ENCODE measurements around the gene MAMLD1. TPM values are rescaled to one million over a fixed set of nuclear protein-coding genes. Genes with fewer than 3 reads are reported as not detected.

Gene MAMLD1
- total RNA-seq, 4 donors from 2014 or later: 0.20 to 1.2 (median 0.95) TPM; not detected in 1

GRCh38 chrX:150544835-150545770 lies 182.0 kb downstream of the MAMLD1 start:
- H3K36me3 ChIP-seq: no peaks in the 10 kb centered on the region
- no peaks in the 10 kb centered on the region for H3K9me3 ChIP-seq
- in situ Hi-C loops (cut with MboI; ENCODE audit: low pct_ligation_motif_present in 1 of 4, low pct_unique_long_range_greater_than_20kb in 1 of 4, low sequenced_read_pairs in 3 of 4): no loop called here
- no peak overlapping the region for H3K4me3 ChIP-seq
- TF ChIP-seq POLR2A (IDR thresholded peaks at IDR 0.05) (no peak), POLR2AphosphoS5 (IDR thresholded peaks at IDR 0.05) (no peak), EP300 (IDR thresholded peaks at IDR 0.05; ENCODE audit: low read depth) (no peak)
- TF ChIP-seq, protein P1, sequence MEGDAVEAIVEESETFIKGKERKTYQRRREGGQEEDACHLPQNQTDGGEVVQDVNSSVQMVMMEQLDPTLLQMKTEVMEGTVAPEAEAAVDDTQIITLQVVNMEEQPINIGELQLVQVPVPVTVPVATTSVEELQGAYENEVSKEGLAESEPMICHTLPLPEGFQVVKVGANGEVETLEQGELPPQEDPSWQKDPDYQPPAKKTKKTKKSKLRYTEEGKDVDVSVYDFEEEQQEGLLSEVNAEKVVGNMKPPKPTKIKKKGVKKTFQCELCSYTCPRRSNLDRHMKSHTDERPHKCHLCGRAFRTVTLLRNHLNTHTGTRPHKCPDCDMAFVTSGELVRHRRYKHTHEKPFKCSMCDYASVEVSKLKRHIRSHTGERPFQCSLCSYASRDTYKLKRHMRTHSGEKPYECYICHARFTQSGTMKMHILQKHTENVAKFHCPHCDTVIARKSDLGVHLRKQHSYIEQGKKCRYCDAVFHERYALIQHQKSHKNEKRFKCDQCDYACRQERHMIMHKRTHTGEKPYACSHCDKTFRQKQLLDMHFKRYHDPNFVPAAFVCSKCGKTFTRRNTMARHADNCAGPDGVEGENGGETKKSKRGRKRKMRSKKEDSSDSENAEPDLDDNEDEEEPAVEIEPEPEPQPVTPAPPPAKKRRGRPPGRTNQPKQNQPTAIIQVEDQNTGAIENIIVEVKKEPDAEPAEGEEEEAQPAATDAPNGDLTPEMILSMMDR (IDR thresholded peaks at IDR 0.05): no peak
- intact Hi-C loops (cut with DNase I; ENCODE audit: low total_unique reads): loop anchor here (5.0 kb wide), 1 partner anchor 178 kb away; no protein-coding TSS in a partner anchor
- DNase-seq: no peak
- H3K27me3 ChIP-seq: no peaks in the 10 kb centered on the region
- WGBS, 2 donors (ENCODE audit: low coverage in 1 of 2): 83 to 90% methylated on average over 4 to 8 of the region's 8 CpGs
- H3K4me1 ChIP-seq: peaks cover 0 to 18% (median 6%) of the 10 kb centered on the region in 4 donors
- no peak overlapping the region for H3K27ac ChIP-seq

GRCh38 chrX:150546711-150547153 lies 183.6 kb downstream of the MAMLD1 start:
- TF ChIP-seq, protein P1 (IDR thresholded peaks at IDR 0.05): no peak
- TF ChIP-seq POLR2AphosphoS5 (IDR thresholded peaks at IDR 0.05): no peak
- TF ChIP-seq EP300 (IDR thresholded peaks at IDR 0.05; ENCODE audit: low read depth): no peak
- no peak for TF ChIP-seq POLR2A (IDR thresholded peaks at IDR 0.05)
- DNase-seq: no peak
- in situ Hi-C loops (cut with MboI; ENCODE audit: low pct_ligation_motif_present in 1 of 4, low pct_unique_long_range_greater_than_20kb in 1 of 4, low sequenced_read_pairs in 3 of 4) (no loop called here), intact Hi-C loops (cut with DNase I; ENCODE audit: low total_unique reads) (no loop called here)
- no peaks in the 10 kb centered on the region for H3K9me3 ChIP-seq
- 65% methylated on average over 9 of the region's 9 CpGs; no CpG with 5 or more reads in 1 of the 2 donors for WGBS, 2 donors (ENCODE audit: low coverage in 1 of 2)
- H3K27me3 ChIP-seq: no peaks in the 10 kb centered on the region
- peaks cover 0 to 18% (median 6%) of the 10 kb centered on the region in 4 donors for H3K4me1 ChIP-seq
- peak overlapping the region; percentile 74 to 85 (median 82) for H3K27ac ChIP-seq
- H3K4me3 ChIP-seq: no peak overlapping the region
- H3K36me3 ChIP-seq: no peaks in the 10 kb centered on the region

GRCh38 chrX:150547375-150548115 lies 184.4 kb downstream of the MAMLD1 start:
- Histone ChIP-seq H3K4me3 (peak overlapping the region; percentile 15 to 45 (median 26)), H3K36me3 (no peaks in the 10 kb centered on the region), H3K4me1 (peaks cover 0 to 18% (median 6%) of the 10 kb centered on the region in 4 donors), H3K27ac (peak overlapping the region; percentile 74 to 85 (median 82)), H3K27me3 (no peaks in the 10 kb centered on the region), H3K9me3 (no peaks in the 10 kb centered on the region)
- intact Hi-C loops (cut with DNase I; ENCODE audit: low total_unique reads) (no loop called here), in situ Hi-C loops (cut with MboI; ENCODE audit: low pct_ligation_motif_present in 1 of 4, low pct_unique_long_range_greater_than_20kb in 1 of 4, low sequenced_read_pairs in 3 of 4) (no loop called here)
- WGBS, 2 donors (ENCODE audit: low coverage in 1 of 2): 31% methylated on average over 54 of the region's 54 CpGs; no CpG with 5 or more reads in 1 of the 2 donors
- peak; percentile 68 for DNase-seq
- peak in 2 of 3 donors; percentile 11 to 23 for TF ChIP-seq POLR2AphosphoS5 (IDR thresholded peaks at IDR 0.05)
- peak; percentile 23 for TF ChIP-seq POLR2A (IDR thresholded peaks at IDR 0.05)
- no peak for TF ChIP-seq EP300 (IDR thresholded peaks at IDR 0.05; ENCODE audit: low read depth)
- TF ChIP-seq, protein P1 (IDR thresholded peaks at IDR 0.05): no peak

GRCh38 chrX:150548251-150548650 lies 185.1 kb downstream of the MAMLD1 start:
- intact Hi-C loops (cut with DNase I; ENCODE audit: low total_unique reads) (no loop called here), in situ Hi-C loops (cut with MboI; ENCODE audit: low pct_ligation_motif_present in 1 of 4, low pct_unique_long_range_greater_than_20kb in 1 of 4, low sequenced_read_pairs in 3 of 4) (no loop called here)
- Histone ChIP-seq H3K9me3 (no peaks in the 10 kb centered on the region), H3K4me3 (peak overlapping the region in 3 of 4 donors; percentile 17 to 45 (median 36)), H3K4me1 (peaks cover 0 to 18% (median 6%) of the 10 kb centered on the region in 4 donors), H3K27ac (peak overlapping the region; percentile 74 to 85 (median 82)), H3K27me3 (no peaks in the 10 kb centered on the region), H3K36me3 (no peaks in the 10 kb centered on the region)
- DNase-seq: no peak
- WGBS, 2 donors (ENCODE audit: low coverage in 1 of 2): 91% methylated on average over 4 of the region's 4 CpGs; no CpG with 5 or more reads in 1 of the 2 donors
- TF ChIP-seq EP300 (IDR thresholded peaks at IDR 0.05; ENCODE audit: low read depth) (no peak), POLR2AphosphoS5 (IDR thresholded peaks at IDR 0.05) (no peak), POLR2A (IDR thresholded peaks at IDR 0.05) (no peak)
- TF ChIP-seq, protein P1 (IDR thresholded peaks at IDR 0.05): no peak

Measured in transverse colon (tissue), 4 donors.